ENCODE data around the gene PRMT3.

PRMT3 gene

DNA sequence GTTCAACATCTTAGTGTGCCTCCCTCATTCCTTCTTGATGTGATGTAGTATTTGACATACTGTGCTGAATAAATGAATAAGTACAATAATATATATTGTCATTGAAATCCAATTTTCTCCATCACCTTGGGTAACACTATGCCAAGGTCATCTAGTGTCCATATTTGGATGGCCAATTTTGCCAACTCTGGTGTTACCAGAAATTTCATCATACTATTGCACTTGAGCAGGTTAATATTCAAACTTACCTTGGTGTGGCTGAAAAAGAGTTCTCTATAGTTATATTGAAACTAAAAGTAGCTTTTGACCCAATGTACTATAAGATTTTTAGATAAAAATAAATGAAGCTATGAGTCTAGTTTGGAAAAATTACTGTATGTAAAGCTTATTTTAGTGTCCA is 113.7 kb downstream of the PRMT3 start (continued):
- TF ChIP-seq, protein P1, sequence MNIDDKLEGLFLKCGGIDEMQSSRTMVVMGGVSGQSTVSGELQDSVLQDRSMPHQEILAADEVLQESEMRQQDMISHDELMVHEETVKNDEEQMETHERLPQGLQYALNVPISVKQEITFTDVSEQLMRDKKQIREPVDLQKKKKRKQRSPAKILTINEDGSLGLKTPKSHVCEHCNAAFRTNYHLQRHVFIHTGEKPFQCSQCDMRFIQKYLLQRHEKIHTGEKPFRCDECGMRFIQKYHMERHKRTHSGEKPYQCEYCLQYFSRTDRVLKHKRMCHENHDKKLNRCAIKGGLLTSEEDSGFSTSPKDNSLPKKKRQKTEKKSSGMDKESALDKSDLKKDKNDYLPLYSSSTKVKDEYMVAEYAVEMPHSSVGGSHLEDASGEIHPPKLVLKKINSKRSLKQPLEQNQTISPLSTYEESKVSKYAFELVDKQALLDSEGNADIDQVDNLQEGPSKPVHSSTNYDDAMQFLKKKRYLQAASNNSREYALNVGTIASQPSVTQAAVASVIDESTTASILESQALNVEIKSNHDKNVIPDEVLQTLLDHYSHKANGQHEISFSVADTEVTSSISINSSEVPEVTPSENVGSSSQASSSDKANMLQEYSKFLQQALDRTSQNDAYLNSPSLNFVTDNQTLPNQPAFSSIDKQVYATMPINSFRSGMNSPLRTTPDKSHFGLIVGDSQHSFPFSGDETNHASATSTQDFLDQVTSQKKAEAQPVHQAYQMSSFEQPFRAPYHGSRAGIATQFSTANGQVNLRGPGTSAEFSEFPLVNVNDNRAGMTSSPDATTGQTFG (tag by site-specific recombination; IDR thresholded peaks at IDR 0.05; ENCODE audit: borderline replicate concordance): no peak
- TF ChIP-seq ZNF621 (tag by site-specific recombination; IDR thresholded peaks at IDR 0.05) (no peak), ZNF529 (tag by site-specific recombination; IDR thresholded peaks at IDR 0.05; ENCODE audit: insufficient replicate concordance) (no peak), YY1 (tag by site-specific recombination; IDR thresholded peaks at IDR 0.05) (no peak), ZNF19 (tag by site-specific recombination; IDR thresholded peaks at IDR 0.05; ENCODE audit: low read depth) (no peak), ZNF768 (tag by site-specific recombination; IDR thresholded peaks at IDR 0.05) (no peak), ZEB2 (tag by site-specific recombination; IDR thresholded peaks at IDR 0.05) (no peak), SCRT1 (tag by site-specific recombination; IDR thresholded peaks at IDR 0.05; ENCODE audit: borderline replicate concordance) (no peak)
- TF ChIP-seq, protein P2, sequence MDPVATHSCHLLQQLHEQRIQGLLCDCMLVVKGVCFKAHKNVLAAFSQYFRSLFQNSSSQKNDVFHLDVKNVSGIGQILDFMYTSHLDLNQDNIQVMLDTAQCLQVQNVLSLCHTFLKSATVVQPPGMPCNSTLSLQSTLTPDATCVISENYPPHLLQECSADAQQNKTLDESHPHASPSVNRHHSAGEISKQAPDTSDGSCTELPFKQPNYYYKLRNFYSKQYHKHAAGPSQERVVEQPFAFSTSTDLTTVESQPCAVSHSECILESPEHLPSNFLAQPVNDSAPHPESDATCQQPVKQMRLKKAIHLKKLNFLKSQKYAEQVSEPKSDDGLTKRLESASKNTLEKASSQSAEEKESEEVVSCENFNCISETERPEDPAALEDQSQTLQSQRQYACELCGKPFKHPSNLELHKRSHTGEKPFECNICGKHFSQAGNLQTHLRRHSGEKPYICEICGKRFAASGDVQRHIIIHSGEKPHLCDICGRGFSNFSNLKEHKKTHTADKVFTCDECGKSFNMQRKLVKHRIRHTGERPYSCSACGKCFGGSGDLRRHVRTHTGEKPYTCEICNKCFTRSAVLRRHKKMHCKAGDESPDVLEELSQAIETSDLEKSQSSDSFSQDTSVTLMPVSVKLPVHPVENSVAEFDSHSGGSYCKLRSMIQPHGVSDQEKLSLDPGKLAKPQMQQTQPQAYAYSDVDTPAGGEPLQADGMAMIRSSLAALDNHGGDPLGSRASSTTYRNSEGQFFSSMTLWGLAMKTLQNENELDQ (tag by site-specific recombination; IDR thresholded peaks at IDR 0.05; ENCODE audit: low read depth): no peak
- TF ChIP-seq, protein P3, sequence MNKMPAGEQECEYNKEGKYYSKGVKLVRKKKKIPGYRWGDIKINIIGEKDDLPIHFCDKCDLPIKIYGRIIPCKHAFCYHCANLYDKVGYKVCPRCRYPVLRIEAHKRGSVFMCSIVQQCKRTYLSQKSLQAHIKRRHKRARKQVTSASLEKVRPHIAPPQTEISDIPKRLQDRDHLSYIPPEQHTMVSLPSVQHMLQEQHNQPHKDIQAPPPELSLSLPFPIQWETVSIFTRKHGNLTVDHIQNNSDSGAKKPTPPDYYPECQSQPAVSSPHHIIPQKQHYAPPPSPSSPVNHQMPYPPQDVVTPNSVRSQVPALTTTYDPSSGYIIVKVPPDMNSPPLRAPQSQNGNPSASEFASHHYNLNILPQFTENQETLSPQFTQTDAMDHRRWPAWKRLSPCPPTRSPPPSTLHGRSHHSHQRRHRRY (tag by site-specific recombination; IDR thresholded peaks at IDR 0.05): no peak

DNA sequence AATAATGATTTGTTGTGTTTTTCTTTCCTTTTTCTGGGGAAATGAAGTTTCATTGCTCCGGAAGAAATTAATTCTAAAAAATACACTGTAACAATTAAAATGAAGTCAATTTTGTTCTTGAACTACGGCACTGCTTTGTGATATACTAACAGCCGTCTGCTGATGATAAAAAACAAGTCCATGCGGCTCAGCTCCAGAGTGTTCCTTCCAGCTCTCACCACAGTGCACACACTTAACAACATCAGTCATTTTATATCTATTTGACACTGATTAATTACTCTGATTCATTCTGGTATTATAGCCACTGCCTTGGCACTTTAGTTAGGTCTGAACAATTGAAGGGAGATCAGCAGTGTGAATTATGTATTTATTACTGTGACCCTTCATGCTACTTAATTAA is 114.5 kb downstream of the PRMT3 start:
- ChIA-PET CTCF (interaction anchor here (0.7 kb wide), 1 partner anchor 155 kb away, joined by 4 read pairs; no protein-coding TSS in a partner anchor), POLR2A (no interaction called here)
- Histone ChIP-seq H3K27ac (ENCODE audit: extremely low read depth, low read depth, low read length) (no peak overlapping the region), H3K36me3 (ENCODE audit: control insufficient read depth in 2 of 2, insufficient read depth in 1 of 2, low read length in 2 of 2) (peaks cover 0 to 6% of the 10 kb centered on the region in 2 experiments; a peak in 1 of 3 replicates), H3K4me3 (ENCODE audit: low read depth, low read length) (no peak overlapping the region), H3K9me3 (ENCODE audit: control insufficient read depth, insufficient read depth, low read depth, low read length) (no peaks in the 10 kb centered on the region), H3K4me1 (ENCODE audit: control insufficient read depth, insufficient read depth, low read length) (no peaks in the 10 kb centered on the region)
- TF ChIP-seq ZNF133 (tag by site-specific recombination; IDR thresholded peaks at IDR 0.05) (no peak), ZNF843 (tag by site-specific recombination; IDR thresholded peaks at IDR 0.05) (no peak), ZNF155 (tag by site-specific recombination; IDR thresholded peaks at IDR 0.05) (no peak), ZBTB1 (tag by site-specific recombination; IDR thresholded peaks at IDR 0.05) (no peak), ZBTB21 (tag by site-specific recombination; IDR thresholded peaks at IDR 0.05) (no peak), ZNF132 (tag by site-specific recombination; IDR thresholded peaks at IDR 0.05; ENCODE audit: borderline replicate concordance) (no peak), ZNF654 (tag by site-specific recombination; IDR thresholded peaks at IDR 0.05; ENCODE audit: low read depth) (no peak), SETDB1 (IDR thresholded peaks at IDR 0.05; ENCODE audit: insufficient read length, low read length) (no peak), ZNF791 (tag by site-specific recombination; IDR thresholded peaks at IDR 0.05) (no peak), ZNF354C (tag by site-specific recombination; IDR thresholded peaks at IDR 0.05; ENCODE audit: borderline replicate concordance, low read depth) (no peak), ZNF561 (tag by site-specific recombination; IDR thresholded peaks at IDR 0.05; ENCODE audit: borderline replicate concordance) (no peak), GLI2 (tag by site-specific recombination; IDR thresholded peaks at IDR 0.05; ENCODE audit: borderline replicate concordance, low read depth) (no peak)
- TF ChIP-seq, protein P4, sequence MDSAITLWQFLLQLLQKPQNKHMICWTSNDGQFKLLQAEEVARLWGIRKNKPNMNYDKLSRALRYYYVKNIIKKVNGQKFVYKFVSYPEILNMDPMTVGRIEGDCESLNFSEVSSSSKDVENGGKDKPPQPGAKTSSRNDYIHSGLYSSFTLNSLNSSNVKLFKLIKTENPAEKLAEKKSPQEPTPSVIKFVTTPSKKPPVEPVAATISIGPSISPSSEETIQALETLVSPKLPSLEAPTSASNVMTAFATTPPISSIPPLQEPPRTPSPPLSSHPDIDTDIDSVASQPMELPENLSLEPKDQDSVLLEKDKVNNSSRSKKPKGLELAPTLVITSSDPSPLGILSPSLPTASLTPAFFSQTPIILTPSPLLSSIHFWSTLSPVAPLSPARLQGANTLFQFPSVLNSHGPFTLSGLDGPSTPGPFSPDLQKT (IDR thresholded peaks at IDR 0.05; ENCODE audit: borderline replicate concordance, low read depth, low read length): no peak
- TF ChIP-seq, protein P5, sequence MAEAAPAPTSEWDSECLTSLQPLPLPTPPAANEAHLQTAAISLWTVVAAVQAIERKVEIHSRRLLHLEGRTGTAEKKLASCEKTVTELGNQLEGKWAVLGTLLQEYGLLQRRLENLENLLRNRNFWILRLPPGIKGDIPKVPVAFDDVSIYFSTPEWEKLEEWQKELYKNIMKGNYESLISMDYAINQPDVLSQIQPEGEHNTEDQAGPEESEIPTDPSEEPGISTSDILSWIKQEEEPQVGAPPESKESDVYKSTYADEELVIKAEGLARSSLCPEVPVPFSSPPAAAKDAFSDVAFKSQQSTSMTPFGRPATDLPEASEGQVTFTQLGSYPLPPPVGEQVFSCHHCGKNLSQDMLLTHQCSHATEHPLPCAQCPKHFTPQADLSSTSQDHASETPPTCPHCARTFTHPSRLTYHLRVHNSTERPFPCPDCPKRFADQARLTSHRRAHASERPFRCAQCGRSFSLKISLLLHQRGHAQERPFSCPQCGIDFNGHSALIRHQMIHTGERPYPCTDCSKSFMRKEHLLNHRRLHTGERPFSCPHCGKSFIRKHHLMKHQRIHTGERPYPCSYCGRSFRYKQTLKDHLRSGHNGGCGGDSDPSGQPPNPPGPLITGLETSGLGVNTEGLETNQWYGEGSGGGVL (tag by site-specific recombination; IDR thresholded peaks at IDR 0.05): no peak
- TF ChIP-seq, protein P6, sequence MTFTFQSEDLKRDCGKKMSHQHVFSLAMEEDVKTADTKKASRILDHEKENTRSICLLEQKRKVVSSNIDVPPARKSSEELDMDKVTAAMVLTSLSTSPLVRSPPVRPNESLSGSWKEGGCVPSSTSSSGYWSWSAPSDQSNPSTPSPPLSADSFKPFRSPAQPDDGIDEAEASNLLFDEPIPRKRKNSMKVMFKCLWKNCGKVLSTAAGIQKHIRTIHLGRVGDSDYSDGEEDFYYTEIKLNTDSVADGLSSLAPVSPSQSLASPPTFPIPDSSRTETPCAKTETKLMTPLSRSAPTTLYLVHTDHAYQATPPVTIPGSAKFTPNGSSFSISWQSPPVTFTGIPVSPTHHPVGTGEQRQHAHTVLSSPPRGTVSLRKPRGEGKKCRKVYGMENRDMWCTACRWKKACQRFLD (tag by site-specific recombination; IDR thresholded peaks at IDR 0.05): no peak
